ENCODE data around the gene ITGA2B. TPM values are rescaled to one million over a fixed set of nuclear protein-coding genes. Genes with fewer than 3 reads are reported as not detected.
A peak's percentile ranks its signal among the peaks of the same experiment; 100 is the strongest.

The ITGA2B gene
- total RNA-seq, 4 donors from 2014 or later = 0.14 to 0.32 TPM; not detected in 2

DNA sequence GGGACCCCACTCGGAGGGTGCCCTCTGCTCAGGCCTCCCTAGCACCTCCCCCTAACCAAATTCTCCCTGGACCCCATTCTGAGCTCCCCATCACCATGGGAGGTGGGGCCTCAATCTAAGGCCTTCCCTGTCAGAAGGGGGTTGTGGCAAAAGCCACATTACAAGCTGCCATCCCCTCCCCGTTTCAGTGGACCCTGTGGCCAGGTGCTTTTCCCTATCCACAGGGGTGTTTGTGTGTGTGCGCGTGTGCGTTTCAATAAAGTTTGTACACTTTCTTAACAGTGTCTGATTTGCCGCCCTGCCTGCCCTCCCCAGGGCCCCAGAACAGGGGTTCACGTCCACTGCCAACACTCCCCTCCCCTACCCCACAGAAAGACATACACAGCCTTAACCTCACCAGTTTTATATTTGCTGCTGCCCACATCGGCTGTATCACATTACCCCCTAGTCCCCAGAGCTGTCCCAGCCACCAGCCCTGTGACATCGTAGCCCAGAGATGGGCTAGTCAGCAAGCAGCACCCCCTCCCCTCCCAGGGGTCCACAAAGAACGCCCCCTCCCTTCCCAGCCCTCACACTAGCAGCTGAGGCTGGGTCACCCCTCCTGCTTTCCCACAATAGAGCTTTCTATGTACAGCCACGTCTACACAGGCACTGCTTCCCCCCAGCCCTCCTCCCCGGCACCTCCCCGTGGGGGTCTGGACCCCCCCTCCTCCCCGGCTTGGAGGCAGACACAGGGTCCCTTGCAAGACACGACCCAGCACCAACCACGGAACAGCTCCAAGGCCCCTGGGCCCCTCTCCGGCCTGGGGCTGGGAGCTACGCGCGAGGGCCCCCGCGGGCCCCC, 36.4 kb downstream of the ITGA2B start:
- H3K36me3 ChIP-seq = peaks cover 0 to 9% (median 0%) of the 10 kb centered on the region in 4 donors
- in situ Hi-C loops (cut with MboI; ENCODE audit: low pct_ligation_motif_present in 1 of 4, low pct_unique_long_range_greater_than_20kb in 1 of 4, low sequenced_read_pairs in 3 of 4) (no loop called here), intact Hi-C loops (cut with DNase I; ENCODE audit: low total_unique reads) (no loop called here)
- H3K4me1 ChIP-seq = peaks cover 0 to 7% (median 3%) of the 10 kb centered on the region in 4 donors
- no peak for DNase-seq
- H3K9me3 ChIP-seq = no peaks in the 10 kb centered on the region
- TF ChIP-seq, protein P1, sequence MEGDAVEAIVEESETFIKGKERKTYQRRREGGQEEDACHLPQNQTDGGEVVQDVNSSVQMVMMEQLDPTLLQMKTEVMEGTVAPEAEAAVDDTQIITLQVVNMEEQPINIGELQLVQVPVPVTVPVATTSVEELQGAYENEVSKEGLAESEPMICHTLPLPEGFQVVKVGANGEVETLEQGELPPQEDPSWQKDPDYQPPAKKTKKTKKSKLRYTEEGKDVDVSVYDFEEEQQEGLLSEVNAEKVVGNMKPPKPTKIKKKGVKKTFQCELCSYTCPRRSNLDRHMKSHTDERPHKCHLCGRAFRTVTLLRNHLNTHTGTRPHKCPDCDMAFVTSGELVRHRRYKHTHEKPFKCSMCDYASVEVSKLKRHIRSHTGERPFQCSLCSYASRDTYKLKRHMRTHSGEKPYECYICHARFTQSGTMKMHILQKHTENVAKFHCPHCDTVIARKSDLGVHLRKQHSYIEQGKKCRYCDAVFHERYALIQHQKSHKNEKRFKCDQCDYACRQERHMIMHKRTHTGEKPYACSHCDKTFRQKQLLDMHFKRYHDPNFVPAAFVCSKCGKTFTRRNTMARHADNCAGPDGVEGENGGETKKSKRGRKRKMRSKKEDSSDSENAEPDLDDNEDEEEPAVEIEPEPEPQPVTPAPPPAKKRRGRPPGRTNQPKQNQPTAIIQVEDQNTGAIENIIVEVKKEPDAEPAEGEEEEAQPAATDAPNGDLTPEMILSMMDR (IDR thresholded peaks at IDR 0.05) = no peak
- TF ChIP-seq POLR2AphosphoS5 (IDR thresholded peaks at IDR 0.05) = no peak
- no peak for TF ChIP-seq EP300 (IDR thresholded peaks at IDR 0.05; ENCODE audit: low read depth)
- TF ChIP-seq POLR2A (IDR thresholded peaks at IDR 0.05) = no peak
- H3K27me3 ChIP-seq = peaks cover 6% of the 10 kb centered on the region
- peak overlapping the region in 3 of 4 donors; percentile 29 to 50 (median 36) for H3K4me3 ChIP-seq
- 77% methylated on average over 13 of the region's 22 CpGs; no CpG with 5 or more reads in 1 of the 2 donors for WGBS, 2 donors (ENCODE audit: low coverage in 1 of 2)
- peak overlapping the region in 2 of 4 donors; percentile 42 to 48 for H3K27ac ChIP-seq

DNA sequence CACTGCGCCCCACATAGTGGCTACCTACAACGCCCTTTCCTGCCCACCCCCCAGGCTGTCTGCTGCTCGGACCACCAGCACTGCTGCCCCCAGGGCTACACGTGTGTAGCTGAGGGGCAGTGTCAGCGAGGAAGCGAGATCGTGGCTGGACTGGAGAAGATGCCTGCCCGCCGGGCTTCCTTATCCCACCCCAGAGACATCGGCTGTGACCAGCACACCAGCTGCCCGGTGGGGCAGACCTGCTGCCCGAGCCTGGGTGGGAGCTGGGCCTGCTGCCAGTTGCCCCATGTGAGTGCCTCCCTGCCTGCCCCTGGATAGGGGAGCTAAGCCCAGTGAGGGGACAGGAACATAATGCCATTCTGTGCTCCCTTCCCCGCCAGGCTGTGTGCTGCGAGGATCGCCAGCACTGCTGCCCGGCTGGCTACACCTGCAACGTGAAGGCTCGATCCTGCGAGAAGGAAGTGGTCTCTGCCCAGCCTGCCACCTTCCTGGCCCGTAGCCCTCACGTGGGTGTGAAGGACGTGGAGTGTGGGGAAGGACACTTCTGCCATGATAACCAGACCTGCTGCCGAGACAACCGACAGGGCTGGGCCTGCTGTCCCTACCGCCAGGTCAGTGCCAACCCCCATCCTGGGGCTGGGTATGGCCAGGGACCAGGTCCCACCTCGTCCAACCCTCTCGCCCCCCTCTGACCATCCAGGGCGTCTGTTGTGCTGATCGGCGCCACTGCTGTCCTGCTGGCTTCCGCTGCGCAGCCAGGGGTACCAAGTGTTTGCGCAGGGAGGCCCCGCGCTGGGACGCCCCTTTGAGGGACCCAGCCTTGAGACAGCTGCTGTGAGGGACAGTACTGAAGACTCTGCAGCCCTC, 37.3 kb downstream of the ITGA2B start:
- intact Hi-C loops (cut with DNase I; ENCODE audit: low total_unique reads) = no loop called here
- WGBS, 2 donors (ENCODE audit: low coverage in 1 of 2) = 85% methylated on average over 35 of the region's 36 CpGs; no CpG with 5 or more reads in 1 of the 2 donors

DNA sequence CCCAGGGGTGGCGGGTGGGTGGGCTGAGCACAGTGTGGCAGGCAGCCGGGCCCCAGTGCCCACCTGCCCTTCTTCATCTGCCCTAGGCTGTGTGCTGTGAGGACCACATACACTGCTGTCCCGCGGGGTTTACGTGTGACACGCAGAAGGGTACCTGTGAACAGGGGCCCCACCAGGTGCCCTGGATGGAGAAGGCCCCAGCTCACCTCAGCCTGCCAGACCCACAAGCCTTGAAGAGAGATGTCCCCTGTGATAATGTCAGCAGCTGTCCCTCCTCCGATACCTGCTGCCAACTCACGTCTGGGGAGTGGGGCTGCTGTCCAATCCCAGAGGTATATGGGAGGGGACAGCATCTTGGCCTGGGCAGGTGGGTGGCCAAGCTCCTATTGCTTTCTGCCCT, 38.0 kb downstream of the ITGA2B start:
- in situ Hi-C loops (cut with MboI; ENCODE audit: low pct_ligation_motif_present in 1 of 4, low pct_unique_long_range_greater_than_20kb in 1 of 4, low sequenced_read_pairs in 3 of 4) = no loop called here
- H3K36me3 ChIP-seq = peaks cover 0 to 9% (median 0%) of the 10 kb centered on the region in 4 donors
- 78% methylated on average over 7 of the region's 8 CpGs; no CpG with 5 or more reads in 1 of the 2 donors for WGBS, 2 donors (ENCODE audit: low coverage in 1 of 2)

More for the DNA sequence above, 37.3 kb downstream of the ITGA2B start:
- H3K4me1 ChIP-seq = peaks cover 0 to 11% (median 6%) of the 10 kb centered on the region in 4 donors
- no peak for DNase-seq
- no peak overlapping the region for H3K4me3 ChIP-seq
- TF ChIP-seq EP300 (IDR thresholded peaks at IDR 0.05; ENCODE audit: low read depth) (no peak), POLR2A (IDR thresholded peaks at IDR 0.05) (no peak)
- H3K36me3 ChIP-seq = peaks cover 0 to 9% (median 0%) of the 10 kb centered on the region in 4 donors
- peaks cover 6% of the 10 kb centered on the region for H3K27me3 ChIP-seq
- H3K9me3 ChIP-seq = no peaks in the 10 kb centered on the region
- in situ Hi-C loops (cut with MboI; ENCODE audit: low pct_ligation_motif_present in 1 of 4, low pct_unique_long_range_greater_than_20kb in 1 of 4, low sequenced_read_pairs in 3 of 4) = no loop called here
- H3K27ac ChIP-seq = no peak overlapping the region

DNA sequence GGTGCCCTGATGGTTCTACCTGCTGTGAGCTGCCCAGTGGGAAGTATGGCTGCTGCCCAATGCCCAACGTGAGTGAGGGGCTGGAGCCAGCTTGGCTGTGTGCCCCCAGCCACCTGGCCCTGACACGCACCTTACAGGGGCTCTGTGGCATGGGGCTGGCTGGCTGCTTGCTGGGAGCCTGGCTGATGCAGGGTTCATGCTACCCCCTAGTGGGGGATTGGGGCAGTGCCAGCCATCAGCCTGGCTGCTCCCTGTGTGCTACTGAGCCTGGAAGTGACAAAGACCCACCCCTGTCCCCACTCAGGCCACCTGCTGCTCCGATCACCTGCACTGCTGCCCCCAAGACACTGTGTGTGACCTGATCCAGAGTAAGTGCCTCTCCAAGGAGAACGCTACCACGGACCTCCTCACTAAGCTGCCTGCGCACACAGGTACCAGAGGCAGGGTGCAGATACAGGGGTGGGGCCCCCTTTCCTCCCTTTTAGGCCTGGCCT, 38.7 kb downstream of the ITGA2B start:
- H3K27me3 ChIP-seq = peaks cover 6% of the 10 kb centered on the region
- peaks cover 5 to 18% (median 15%) of the 10 kb centered on the region in 4 donors for H3K4me1 ChIP-seq
- H3K36me3 ChIP-seq = peaks cover 0 to 9% (median 0%) of the 10 kb centered on the region in 4 donors
- no peaks in the 10 kb centered on the region for H3K9me3 ChIP-seq
- no peak overlapping the region for H3K4me3 ChIP-seq
- TF ChIP-seq, protein P1 (IDR thresholded peaks at IDR 0.05) = peak; percentile 61 to 80 (median 76)
- TF ChIP-seq POLR2A (IDR thresholded peaks at IDR 0.05) = no peak
- in situ Hi-C loops (cut with MboI; ENCODE audit: low pct_ligation_motif_present in 1 of 4, low pct_unique_long_range_greater_than_20kb in 1 of 4, low sequenced_read_pairs in 3 of 4) = no loop called here
- intact Hi-C loops (cut with DNase I; ENCODE audit: low total_unique reads) = no loop called here
- H3K27ac ChIP-seq = no peak overlapping the region
- WGBS, 2 donors (ENCODE audit: low coverage in 1 of 2) = 78% methylated on average over 5 of the region's 6 CpGs; no CpG with 5 or more reads in 1 of the 2 donors
- DNase-seq = peak; percentile 71

More for the DNA sequence above, 38.0 kb downstream of the ITGA2B start:
- no peak for TF ChIP-seq POLR2AphosphoS5 (IDR thresholded peaks at IDR 0.05)
- TF ChIP-seq EP300 (IDR thresholded peaks at IDR 0.05; ENCODE audit: low read depth) = no peak
- Histone ChIP-seq H3K9me3 (no peaks in the 10 kb centered on the region), H3K27ac (no peak overlapping the region), H3K27me3 (peaks cover 6% of the 10 kb centered on the region), H3K4me1 (peaks cover 0 to 12% (median 9%) of the 10 kb centered on the region in 4 donors), H3K4me3 (no peak overlapping the region)
- DNase-seq = no peak
- intact Hi-C loops (cut with DNase I; ENCODE audit: low total_unique reads) = no loop called here
